Kidney tubule cell (primary cell): ENCODE data around the gene EIF1AD.

Source experiments
- DNase-seq: peaks from one replicate; pipeline ENCODE4 v3.0.0-alpha.2; 2018; ENCODE audit warnings: low spot score

The EIF1AD gene

GRCh38 chr11:66004186-66004585 is 2.2 kb upstream of the EIF1AD start:
- no peak for DNase-seq

- DNase-seq, result no peak
Observed at GRCh38 chr11:66003291-66003690, 1.3 kb upstream of the EIF1AD start.

GRCh38 chr11:66002648-66003225 is 780 bp upstream of the EIF1AD start:
- no peak for DNase-seq

GRCh38 chr11:65997286-65997685 is 4.7 kb downstream of the EIF1AD start:
- no peak for DNase-seq

- no peak for DNase-seq
Observed at GRCh38 chr11:65992056-65992455, 9.9 kb downstream of the EIF1AD start.

- DNase-seq, result peak; percentile 94
Observed at GRCh38 chr11:65988791-65989592, 13.0 kb downstream of the EIF1AD start.

- no peak for DNase-seq
Observed at GRCh38 chr11:65987336-65987735, 14.6 kb downstream of the EIF1AD start.

- no peak for DNase-seq
Observed at GRCh38 chr11:65983589-65983987, 18.4 kb downstream of the EIF1AD start.

GRCh38 chr11:65982824-65983588 is 19.0 kb downstream of the EIF1AD start:
- DNase-seq, result no peak

- no peak for DNase-seq
Observed at GRCh38 chr11:65981972-65982823, 19.8 kb downstream of the EIF1AD start.

GRCh38 chr11:65981101-65981740 is 20.7 kb downstream of the EIF1AD start:
- no peak for DNase-seq

- DNase-seq, result no peak
Observed at GRCh38 chr11:65979261-65979759, 22.6 kb downstream of the EIF1AD start.

- DNase-seq, result no peak
Observed at GRCh38 chr11:65978391-65979238, 23.3 kb downstream of the EIF1AD start.

- no peak for DNase-seq
Observed at GRCh38 chr11:65977621-65978390, 24.2 kb downstream of the EIF1AD start.

GRCh38 chr11:65976216-65977176 is 25.5 kb downstream of the EIF1AD start:
- DNase-seq, result no peak

- no peak for DNase-seq
Observed at GRCh38 chr11:65975771-65976170, 26.2 kb downstream of the EIF1AD start.

GRCh38 chr11:65973439-65974110 is 28.4 kb downstream of the EIF1AD start:
- DNase-seq, result peak; percentile 71

GRCh38 chr11:65972116-65972515 is 29.8 kb downstream of the EIF1AD start:
- DNase-seq, result no peak
